DMS153 treated with DMSO at 0.1 percent for 48 hours (cell line): ENCODE measurements around the gene TRPV4.
"Not testable (repeated sequence)": the region's sequence is repeated elsewhere in the genome, so short reads cannot be mapped to it uniquely, and the experiment has no call there.

Source experiments
- DNase-seq: peaks from one replicate; lab custom pipeline; 2025; ENCODE audit not compliant: unreplicated experiment; lab: John Stamatoyannopoulos, UW

Gene TRPV4

DNA sequence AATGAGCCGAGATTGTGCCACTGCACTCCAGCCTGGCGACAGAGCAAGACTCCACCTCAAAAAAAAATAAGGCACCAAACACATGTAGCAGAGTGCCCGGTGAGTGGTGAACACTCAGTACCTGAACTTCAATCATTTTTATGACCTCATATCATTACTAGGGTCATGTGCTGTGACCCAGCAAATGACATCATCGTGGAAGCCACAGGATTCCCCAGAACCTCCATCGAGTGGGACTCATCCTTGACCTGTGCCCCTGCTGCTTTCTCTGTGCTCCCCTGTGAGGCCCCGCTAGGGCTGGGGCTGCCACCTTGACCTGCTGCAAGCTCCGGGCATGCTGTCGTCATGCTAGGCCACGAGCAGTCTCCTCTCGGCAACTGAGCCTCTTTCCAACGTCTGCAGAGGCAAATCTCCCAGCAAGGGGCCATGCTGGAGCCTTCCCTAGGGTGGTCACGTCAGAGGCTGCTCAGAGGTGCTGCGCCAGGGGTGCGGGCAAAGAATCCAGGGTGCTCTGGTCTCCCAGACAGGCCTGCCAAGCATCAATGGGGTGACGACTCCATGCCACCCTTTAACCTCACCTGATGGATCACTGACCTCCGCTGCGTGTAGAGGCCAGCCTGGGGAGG lies 28.6 kb upstream of the TRPV4 start:
- no peak for DNase-seq

GRCh38 chr12:109860977-109861376 lies 27.8 kb upstream of the TRPV4 start:
- no peak for DNase-seq

DNA sequence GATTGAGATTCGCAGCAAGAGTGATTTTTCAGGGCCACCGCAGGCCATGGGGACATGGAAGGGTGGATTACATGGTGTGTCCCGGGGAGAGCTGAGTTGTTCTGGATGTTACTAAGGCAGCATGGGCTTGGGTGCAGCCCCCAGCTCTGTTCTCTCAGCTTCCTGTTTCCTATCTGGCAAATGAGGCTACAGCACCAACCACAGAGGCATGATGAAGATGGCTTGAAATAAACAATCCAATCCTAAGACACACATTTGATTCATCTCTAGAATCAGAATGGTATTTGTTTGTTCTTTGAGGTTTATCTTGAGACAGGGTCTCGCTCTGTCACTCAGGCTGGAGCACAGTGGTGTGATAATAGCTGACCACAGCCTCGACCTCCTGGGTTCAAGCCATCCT lies 25.6 kb upstream of the TRPV4 start:
- DNase-seq, result no peak

GRCh38 chr12:109857715-109858114 lies 24.5 kb upstream of the TRPV4 start:
- DNase-seq, result no peak

DNA sequence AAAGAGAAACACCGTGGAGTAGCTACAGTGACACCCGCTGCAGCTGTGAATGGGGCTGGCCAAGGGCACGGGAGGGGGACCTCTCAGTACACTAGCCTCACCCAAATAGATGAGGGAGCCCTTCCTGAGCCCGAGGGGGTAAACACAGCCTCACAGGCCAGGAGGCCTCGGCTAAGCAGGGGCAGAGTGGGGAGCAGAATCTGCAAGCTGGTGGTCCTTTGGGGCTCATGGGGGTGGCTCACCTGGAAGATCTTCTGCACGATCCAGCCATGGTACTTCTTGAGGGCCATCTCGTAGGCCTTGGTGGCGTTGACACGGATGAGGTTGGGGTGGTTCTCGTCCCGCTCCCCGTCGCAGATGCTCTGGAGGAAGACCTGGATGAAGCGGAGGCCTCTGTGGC lies 22.2 kb upstream of the TRPV4 start:
- no peak for DNase-seq

GRCh38 chr12:109850518-109850917 lies 17.3 kb upstream of the TRPV4 start:
- DNase-seq, result not testable (repeated sequence)

- no peak for DNase-seq
Measured at GRCh38 chr12:109847142-109847735, 14.0 kb upstream of the TRPV4 start.

- no peak for DNase-seq
Measured at GRCh38 chr12:109845824-109846205, 12.6 kb upstream of the TRPV4 start.

- DNase-seq, result peak; percentile 46
Measured at GRCh38 chr12:109844983-109845823, 12.0 kb upstream of the TRPV4 start.

- no peak for DNase-seq
Measured at GRCh38 chr12:109844091-109844490, 10.9 kb upstream of the TRPV4 start.

- no peak for DNase-seq
Measured at GRCh38 chr12:109842021-109842420, 8.8 kb upstream of the TRPV4 start.

- no peak for DNase-seq
Measured at GRCh38 chr12:109841356-109841755, 8.2 kb upstream of the TRPV4 start.

DNA sequence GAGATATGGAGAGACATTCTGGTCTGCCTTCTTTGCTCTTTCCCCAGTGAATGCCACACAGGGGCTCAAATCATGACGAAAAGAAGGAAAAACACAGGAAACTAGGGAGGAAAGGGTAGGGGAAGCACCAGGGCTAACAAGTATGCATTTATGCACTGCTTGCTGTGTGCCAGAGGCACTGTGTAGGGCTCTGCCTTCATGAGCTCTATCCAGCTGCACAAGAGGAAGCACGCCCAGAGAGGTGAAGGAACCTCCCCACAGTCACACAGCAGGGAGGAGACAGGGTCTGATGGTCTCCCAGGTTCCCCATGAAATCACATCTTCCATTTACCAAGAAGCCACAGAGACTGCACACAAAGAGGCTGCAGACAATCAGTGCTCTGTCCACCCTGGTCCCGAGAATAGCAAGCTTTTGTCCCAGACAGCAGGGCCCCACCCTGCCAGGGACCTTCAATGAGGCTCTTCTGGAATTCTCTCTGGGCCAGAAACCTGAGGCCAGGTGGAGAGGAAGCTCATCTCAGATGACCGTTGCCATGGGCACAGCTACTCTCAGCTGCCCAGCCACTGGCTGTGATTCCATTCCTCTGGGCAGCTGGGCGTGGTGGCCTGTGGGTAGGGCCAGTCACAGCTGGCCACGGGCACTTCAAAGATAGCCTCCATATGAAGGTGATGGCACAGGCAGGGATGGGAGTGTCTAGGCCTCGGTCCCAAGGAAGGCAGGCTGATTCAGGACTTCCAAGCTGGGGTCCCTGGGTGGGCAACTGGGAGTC lies 7.3 kb upstream of the TRPV4 start:
- peak; percentile 6 for DNase-seq

GRCh38 chr12:109839444-109839843 lies 6.2 kb upstream of the TRPV4 start:
- no peak for DNase-seq

GRCh38 chr12:109836916-109837315 lies 3.7 kb upstream of the TRPV4 start:
- no peak for DNase-seq

DNA sequence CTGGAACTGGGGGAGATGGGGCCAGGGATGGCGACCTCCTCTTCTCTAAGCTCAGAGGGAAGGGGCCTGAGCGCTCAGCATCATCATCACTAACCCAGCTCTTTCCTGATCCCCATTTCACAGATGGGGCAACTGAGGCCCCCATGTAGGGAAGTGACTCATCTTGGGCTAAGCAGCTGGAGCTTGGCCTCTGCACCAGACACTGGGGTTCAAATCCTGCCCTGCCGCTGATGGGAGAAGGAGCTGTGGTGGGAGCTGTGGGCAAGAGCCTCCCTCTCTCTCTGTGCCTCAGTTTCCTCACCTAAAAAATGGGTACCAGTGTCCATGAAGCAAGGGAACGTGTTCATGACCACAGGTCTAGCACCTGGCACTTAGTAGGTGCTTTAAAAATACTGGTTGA lies 2.6 kb upstream of the TRPV4 start:
- DNase-seq, result no peak

DNA sequence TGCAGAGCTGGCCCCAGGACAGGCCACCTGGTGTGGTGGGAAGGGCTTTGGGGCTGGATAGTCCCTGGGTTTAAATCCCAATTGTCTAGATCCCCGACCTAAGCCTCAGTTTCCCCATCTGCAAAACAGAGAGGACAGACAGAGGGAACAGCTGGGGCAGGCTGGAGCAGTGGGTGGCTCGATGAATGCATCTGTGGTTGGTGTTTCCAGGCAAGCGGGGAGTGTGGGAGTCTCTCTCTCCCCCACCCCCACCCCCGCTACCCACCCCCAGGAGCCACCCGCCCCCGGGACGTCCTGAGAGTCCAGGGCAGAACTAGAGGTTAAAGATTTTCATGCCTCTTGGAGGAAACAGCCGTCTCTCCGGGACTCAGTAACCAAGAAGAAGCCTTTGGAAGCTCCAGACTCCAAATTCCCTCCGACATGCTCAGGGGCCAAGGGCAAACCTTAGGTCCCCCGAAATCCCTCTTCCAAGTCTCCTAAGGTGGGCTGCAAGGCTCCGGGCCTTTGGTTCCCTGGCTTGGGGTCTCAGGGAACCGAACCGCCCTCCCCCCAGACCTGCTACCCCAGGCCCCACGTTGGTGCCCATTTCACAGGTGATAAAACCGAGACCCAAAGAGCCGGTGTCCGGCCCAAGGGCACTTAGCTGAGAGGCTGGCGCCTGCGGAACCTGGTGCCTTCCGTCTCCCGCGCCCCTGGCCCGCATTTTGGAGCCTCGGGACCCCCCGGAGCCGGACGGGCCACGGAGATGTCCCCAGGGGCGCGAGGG lies 474 bp downstream of the TRPV4 start:
- no peak for DNase-seq

DNA sequence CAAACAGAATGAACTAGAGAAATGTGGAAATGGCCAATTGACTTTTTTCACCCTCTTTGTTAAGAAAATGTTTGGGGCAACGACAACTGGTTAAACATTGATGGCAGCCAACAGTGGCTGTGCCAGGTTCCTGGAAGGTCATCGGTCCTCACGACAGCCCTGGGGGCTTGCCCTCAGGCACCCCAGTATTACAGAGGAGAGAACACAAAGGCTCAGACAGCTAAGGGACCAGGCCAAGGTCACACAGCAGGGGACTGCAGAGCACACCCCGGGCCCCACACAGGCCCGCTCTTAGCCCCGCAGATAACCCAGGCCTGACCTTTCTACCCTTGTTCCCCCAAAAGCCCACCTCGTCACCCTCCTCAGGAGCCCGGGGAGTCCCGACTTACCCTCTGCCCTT lies 1.3 kb downstream of the TRPV4 start:
- DNase-seq, result no peak

DNA sequence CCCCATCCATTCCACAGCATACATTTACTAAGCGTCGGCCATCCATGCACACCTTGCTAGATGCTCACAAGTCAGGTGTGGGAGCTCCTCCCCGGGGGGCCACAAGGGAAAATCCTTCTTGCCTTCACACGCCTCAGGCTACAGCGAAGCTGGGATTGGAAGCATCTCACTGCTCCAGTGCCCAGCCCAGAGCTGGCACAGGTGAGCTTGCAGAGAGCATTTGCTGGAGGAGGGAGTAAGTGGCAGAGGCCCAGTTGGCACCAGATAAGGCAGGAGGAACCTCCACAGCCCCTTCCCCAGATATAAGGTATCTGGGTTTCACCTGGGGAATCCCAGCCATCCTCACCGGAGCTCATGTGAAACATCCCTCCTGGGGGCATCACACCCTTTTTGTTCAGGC lies 1.8 kb downstream of the TRPV4 start:
- DNase-seq, result no peak

- DNase-seq, result no peak
Measured at GRCh38 chr12:109830718-109831117, 2.5 kb downstream of the TRPV4 start.

DNA sequence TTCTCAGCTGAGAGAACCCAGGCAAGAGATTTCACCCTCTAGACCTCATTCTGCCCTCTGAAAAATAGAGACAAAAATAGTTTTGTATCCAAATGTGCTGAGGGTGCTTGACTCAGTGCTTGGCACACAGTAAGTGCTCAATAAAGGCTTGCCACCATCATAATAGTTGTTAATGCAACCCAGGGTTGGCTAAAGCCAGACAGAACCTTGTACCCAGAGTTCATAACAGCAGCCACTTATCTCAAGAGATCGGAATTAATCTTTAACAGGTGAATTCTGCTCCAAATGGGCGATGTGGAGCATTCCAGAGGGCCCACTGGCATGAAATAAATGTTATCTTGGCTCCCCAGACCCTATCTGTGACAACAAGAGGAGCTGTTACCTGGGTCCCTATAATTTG lies 2.9 kb downstream of the TRPV4 start:
- no peak for DNase-seq
